GM18867 (cell line): ENCODE results near the gene F8.

Source experiments
- ATAC-seq: cut with Tn5 transposase; IDR thresholded peaks from one replicate; pipeline ENCODE4 v1.9.1; 2021; ENCODE audit warnings: mild to moderate bottlenecking, moderate library complexity; ENCODE audit not compliant: unreplicated experiment

The F8 gene

GRCh38 chrX:154793084-154793795 lies 229.3 kb downstream of the F8 start:
- no peak for ATAC-seq

- ATAC-seq = no peak
Measured at GRCh38 chrX:154791939-154792338, 230.6 kb downstream of the F8 start.

- no peak for ATAC-seq
Measured at GRCh38 chrX:154791467-154791866, 231.1 kb downstream of the F8 start.
